HG02970 (cell line): Measurements from ENCODE around the gene KIF21A.

Source experiments
- ATAC-seq: cut with Tn5 transposase; IDR thresholded peaks from one replicate; pipeline ENCODE4 v1.9.1; 2021; ENCODE audit warnings: mild to moderate bottlenecking, moderate library complexity, moderate number of reproducible peaks; ENCODE audit not compliant: unreplicated experiment, low FRiP score

Gene KIF21A

GRCh38 chr12:39354955-39355354 is 88.0 kb downstream of the KIF21A start:
- ATAC-seq, result no peak

DNA sequence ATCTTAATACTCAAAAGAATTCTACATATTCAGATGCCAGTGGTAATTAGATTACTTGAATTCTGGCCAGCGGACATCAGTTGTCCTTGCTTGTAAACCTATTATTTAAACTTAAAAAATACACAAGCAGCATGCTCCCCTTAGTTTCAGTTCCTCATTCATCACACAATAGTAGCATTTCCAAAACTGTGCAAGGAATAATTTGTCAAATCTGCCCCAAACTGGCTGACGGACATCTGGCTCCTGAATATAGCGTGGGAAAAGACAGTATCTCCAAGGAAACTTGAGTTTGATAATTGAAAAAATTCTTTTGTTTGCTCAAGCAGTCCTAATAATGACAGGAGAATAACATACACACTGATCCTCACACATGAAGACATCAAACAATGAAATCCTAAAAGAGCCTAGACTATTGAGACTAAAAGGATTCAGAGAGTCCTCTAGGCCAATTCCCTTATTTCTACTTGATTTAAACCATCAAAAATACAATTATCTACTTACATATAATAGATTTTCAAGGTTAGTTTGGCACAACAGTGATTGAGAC is 90.4 kb downstream of the KIF21A start:
- ATAC-seq, result no peak

DNA sequence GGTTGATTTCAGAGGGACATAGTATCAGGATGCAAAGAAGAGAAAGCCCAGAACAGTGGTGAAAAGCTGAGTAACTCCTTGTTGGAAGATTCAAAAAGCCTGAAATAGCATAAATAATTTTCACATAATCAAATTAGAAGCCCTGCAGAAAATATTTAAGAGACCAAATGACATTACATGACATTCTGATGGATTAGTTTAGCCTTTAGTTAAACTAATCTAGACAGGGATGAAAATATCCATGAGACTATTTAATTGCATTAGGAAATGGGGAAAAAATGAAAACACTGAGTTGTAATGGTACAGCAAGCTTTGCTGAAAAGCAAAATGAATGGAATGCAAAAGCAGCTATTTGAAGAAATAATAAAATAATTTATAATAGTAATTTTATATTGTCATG is 91.8 kb downstream of the KIF21A start:
- no peak for ATAC-seq

GRCh38 chr12:39348941-39349626 is 93.8 kb downstream of the KIF21A start:
- ATAC-seq, result no peak

DNA sequence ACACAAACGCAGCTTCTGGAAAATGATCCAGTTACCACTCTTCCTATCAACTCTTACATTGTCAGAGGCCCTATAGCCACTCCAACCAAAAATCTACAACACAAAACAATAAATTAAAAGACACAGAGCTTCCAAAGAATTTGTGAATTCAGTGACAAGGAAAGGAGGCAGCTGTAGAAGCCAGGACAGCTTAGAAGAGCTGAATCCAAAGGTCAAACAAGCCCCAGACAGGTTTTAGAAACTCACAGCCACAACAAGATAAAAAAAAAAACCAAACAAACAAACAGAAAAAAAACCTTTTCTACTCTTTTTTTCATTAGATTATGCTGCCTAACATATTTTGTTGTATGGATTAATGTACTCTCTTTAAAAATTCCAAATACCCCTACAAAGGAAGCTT is 94.4 kb downstream of the KIF21A start:
- no peak for ATAC-seq

DNA sequence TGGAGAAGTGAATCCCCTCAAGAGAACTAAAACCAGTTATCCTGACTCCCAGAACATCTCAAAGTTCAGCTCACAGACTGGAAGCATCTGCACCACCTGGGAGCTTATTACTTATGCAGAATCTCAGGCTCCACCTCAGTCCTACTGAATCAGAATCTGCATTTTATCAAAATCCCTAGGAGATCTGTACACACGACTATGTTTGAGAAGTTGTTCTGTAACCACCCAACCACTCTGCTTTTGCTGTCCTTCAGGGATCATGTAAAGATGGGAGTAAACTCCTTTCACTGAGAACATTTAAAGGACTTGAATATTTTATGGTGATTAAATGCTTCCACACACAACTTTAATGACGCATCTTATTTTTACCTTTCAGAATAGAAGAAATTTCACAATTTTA is 98.0 kb downstream of the KIF21A start:
- ATAC-seq, result no peak

- no peak for ATAC-seq
These were observed 99.3 kb downstream of the KIF21A start for GRCh38 chr12:39343665-39344064.

- ATAC-seq, result no peak
These were observed 101.2 kb downstream of the KIF21A start for GRCh38 chr12:39341761-39342160.

DNA sequence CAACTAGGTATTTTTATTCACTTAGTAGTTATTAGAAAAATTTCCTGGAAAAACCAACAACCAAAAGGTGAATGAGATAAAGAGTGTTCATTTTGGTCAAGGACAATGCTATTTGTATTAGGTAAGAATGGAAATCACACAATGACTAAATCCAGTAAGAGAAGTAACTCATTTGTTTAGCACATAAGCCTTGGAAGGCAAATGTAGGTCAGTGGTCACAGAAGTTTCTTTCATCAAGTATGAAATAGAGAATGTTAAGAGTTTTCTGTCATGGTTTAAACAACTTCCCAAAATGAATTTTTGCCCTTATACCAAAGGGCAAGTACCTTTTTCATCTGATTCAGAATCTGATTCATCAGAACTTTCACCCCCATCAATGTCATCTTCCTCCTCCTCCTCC is 101.7 kb downstream of the KIF21A start:
- ATAC-seq, result no peak

- ATAC-seq, result no peak
These were observed 110.2 kb downstream of the KIF21A start for GRCh38 chr12:39332661-39333175.

- no peak for ATAC-seq
These were observed 111.2 kb downstream of the KIF21A start for GRCh38 chr12:39331539-39332261.

- no peak for ATAC-seq
These were observed 113.0 kb downstream of the KIF21A start for GRCh38 chr12:39329876-39330275.

GRCh38 chr12:39329018-39329417 is 113.9 kb downstream of the KIF21A start:
- no peak for ATAC-seq

- ATAC-seq, result no peak
These were observed 115.0 kb downstream of the KIF21A start for GRCh38 chr12:39327965-39328364.

- ATAC-seq, result no peak
These were observed 115.4 kb downstream of the KIF21A start for GRCh38 chr12:39327510-39327909.

GRCh38 chr12:39319180-39319579 is 123.7 kb downstream of the KIF21A start:
- no peak for ATAC-seq

DNA sequence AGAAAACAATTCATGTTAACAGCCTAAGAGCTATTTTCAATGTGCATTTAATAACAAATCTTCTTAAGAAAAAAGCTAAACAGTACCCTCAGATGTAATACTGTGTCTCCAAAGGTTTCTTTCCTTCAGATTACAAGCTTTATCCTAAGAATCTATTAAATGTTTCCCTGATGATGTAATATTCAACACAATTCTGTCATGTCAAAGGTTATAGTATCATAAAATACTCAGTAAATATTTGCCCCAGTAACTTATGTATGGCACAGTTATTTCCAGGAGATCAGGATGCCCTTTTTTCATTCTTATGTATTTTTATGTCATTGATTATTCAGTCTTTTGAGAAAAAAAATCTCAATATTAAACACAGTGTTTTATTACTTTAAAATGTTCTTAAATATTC is 128.4 kb downstream of the KIF21A start:
- no peak for ATAC-seq

- no peak for ATAC-seq
These were observed 133.4 kb downstream of the KIF21A start for GRCh38 chr12:39309516-39309915.

DNA sequence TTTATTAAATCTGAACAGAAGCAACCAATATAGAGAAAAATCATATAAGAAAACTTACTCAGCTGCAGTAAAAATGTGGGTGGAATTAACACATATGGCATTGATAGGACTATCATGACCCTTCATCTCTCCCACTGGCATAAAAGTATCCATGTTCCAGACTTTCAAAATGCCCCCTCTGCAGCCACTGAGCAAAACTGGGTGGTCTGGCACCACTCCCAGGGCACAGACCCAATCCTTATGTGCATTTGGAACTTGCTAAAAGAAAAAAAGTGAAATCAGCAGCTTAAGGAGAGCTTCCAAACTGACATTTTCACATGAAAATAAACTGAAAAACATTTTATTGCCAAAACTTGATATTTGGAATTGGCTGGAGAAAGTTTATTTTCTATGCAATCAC is 141.5 kb downstream of the KIF21A start:
- ATAC-seq, result no peak

DNA sequence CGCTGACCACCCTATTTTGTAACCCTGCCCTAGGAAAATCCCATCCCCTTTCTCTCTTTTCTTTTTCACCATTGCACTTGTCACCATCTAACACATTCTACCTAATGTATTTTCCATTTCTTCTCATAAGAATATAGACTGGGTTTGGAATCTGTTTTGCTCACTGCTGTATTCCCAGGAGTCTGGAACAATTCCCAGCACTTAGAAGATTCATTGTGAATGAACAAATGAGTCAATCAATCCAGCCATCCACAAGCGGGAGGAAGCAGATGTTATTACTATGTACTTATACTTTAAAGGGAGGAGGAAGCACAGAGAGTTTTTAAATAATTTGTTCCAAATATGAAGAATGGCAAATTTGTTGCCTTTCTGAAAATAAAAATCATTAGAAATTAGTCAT is 142.1 kb downstream of the KIF21A start:
- ATAC-seq, result no peak

DNA sequence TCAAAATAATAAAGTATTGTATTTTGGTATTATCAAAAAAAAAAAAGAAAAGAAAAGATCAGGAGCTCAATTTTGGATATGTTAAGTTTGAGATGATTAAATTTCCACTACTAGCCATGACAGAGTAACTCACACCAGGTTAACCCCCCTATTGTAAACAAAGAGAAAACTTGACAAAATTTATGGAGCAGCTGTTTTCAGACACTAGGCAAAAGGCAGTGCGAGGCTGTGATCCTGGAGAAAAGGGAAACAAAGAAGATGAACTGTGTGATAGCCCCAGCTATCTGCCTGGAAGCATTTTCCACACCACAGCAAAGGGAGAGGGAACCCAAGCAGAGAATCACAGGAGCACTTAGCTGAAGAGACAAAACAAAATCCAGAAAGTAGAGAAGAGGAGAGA is 145.0 kb downstream of the KIF21A start:
- ATAC-seq, result no peak

- no peak for ATAC-seq
These were observed 146.4 kb downstream of the KIF21A start for GRCh38 chr12:39296496-39296895.
